Tibial artery (tissue), 4 donors: ENCODE data around the gene CREB3L2.

Source experiments
- DNase-seq, 2 donors: peaks; one replicate each; pipeline ENCODE4 v3.0.0-alpha.2; 2019
- H3K27ac ChIP-seq, 2 donors: fragments of 200-600 bp; sonication (generic) in 1 of 2; 1 replicate in 1 of 2; 2 replicates in 1 of 2; pipeline ENCODE4 v1.5.1; 2018 to 2019; ENCODE audit warnings: mild to moderate bottlenecking in 1 of 2
- H3K27me3 ChIP-seq, 2 donors: fragments of 200-600 bp; sonication (generic) in 1 of 2; one replicate each; pipeline versions ENCODE4 v1.5.1 to v1.6.0; 2016 to 2019
- H3K36me3 ChIP-seq, 3 donors: fragments of 200-600 bp; sonication (generic) in 2 of 3; one replicate each; pipeline ENCODE4 v1.5.1; 2016 to 2019; ENCODE audit warnings: mild to moderate bottlenecking in 2 of 3
- H3K4me1 ChIP-seq, 4 donors: fragments of 200-600 bp; sonication (generic) in 2 of 4; 1 replicate in 3 of 4; 2 replicates in 1 of 4; pipeline ENCODE4 v1.5.1; 2016 to 2019
- H3K4me3 ChIP-seq, 2 donors: fragments of 200-600 bp; sonication (generic) in 1 of 2; 1 replicate in 1 of 2; 2 replicates in 1 of 2; pipeline ENCODE4 v1.5.1; 2018 to 2019; ENCODE audit warnings: mild to moderate bottlenecking in 2 of 2
- H3K9me3 ChIP-seq, 3 donors: fragments of 200-600 bp; sonication (generic) in 1 of 3; one replicate each; pipeline ENCODE4 v1.5.1; 2016 to 2019
- CTCF ChIP-seq, 2 experiments: fragments of 200-600 bp in 1 of 2; fragments of 450-650 bp in 1 of 2; IDR thresholded peaks; one replicate each; pipeline ENCODE4 v1.5.1; 2017 to 2019; ENCODE audit warnings: antibody characterized with exemption in 2 of 2, mild to moderate bottlenecking in 1 of 2, moderate library complexity in 1 of 2
- intact Hi-C: fragments of 100-400 bp; cut with DNase I; formaldehyde crosslinking; loops from one replicate; pipeline ENCODE4 v1.15.0; 2023; ENCODE audit warnings: low total_unique reads

Gene CREB3L2

DNA sequence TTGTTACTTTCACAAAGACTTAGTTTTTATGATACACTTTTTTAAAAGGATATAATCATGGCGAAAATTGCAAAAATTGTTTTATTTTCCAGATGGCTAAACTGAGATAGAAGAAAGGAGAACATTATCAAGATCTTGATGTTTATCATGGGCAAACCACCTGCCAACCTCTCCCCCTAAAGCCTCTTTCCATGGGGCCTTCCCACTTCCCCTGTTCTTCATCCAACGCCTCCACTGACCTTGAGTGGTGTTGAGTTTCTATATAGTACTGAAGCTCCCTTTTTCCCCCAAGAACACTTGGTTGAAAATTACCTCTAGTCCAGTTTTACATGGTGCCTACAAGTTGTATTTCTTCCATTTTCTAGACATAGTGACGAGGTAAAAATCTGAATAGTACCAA, 5.0 kb downstream of the CREB3L2 start:
- peaks cover 0 to 83% (median 63%) of the 10 kb centered on the region in 4 donors for H3K4me1 ChIP-seq
- H3K9me3 ChIP-seq: no peaks in the 10 kb centered on the region
- TF ChIP-seq CTCF (IDR thresholded peaks at IDR 0.05): no peak
- peak overlapping the region; percentile 37 to 96 for H3K27ac ChIP-seq
- intact Hi-C loops: no loop called here
- H3K27me3 ChIP-seq: no peaks in the 10 kb centered on the region
- no peak for DNase-seq
- no peak overlapping the region for H3K4me3 ChIP-seq
- H3K36me3 ChIP-seq: no peaks in the 10 kb centered on the region

DNA sequence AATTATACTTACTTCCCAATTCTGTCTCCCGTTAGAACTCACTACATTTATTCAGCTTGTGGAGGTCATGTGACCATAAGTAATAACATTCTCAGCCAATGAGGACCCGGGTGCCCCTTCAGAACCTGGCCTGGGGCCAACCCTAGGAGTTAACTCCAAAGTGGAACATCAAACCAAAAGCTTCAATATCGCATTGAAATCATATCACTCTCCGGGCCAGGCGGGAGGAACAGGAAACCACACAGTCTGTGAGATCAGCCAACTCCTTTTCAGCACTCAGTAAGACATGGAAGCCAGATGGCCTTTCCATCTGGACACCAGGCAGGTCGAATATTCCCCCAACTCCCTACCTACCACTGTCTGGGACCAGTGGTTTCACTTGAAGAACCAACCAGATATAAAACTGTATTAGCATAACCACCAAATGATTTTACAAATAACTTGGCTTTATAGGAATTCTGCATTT, 5.5 kb downstream of the CREB3L2 start:
- intact Hi-C loops: no loop called here
- H3K4me1 ChIP-seq: peaks cover 0 to 88% (median 65%) of the 10 kb centered on the region in 4 donors
- TF ChIP-seq CTCF (IDR thresholded peaks at IDR 0.05): no peak
- H3K27me3 ChIP-seq: no peaks in the 10 kb centered on the region
- no peaks in the 10 kb centered on the region for H3K9me3 ChIP-seq
- peak overlapping the region; percentile 3 to 21 for H3K4me3 ChIP-seq
- H3K36me3 ChIP-seq: no peaks in the 10 kb centered on the region
- H3K27ac ChIP-seq: peak overlapping the region; percentile 37 to 96
- DNase-seq: peak in 1 of 2 donors; percentile 51

- peaks cover 0 to 99% (median 74%) of the 10 kb centered on the region in 4 donors for H3K4me1 ChIP-seq
Observed at GRCh38 chr7:137994216-137994615, 7.7 kb downstream of the CREB3L2 start.

DNA sequence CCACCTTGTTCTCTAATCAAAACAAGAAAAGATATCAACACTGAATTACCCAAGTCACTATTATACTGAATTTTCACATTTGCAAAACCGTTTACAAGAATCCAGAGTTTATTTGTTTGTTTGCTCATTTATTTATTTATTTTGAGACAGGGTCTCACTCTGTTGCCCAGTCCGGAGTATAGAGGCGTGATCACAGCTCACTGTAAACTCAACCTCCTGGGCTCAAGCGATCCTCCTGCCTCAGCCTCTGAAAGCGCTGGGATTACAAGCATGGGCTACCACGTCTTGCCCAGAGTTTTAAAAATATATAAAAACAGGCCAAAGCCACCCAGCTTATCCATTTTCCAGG, 8.5 kb downstream of the CREB3L2 start:
- TF ChIP-seq CTCF (IDR thresholded peaks at IDR 0.05): no peak
- H3K4me1 ChIP-seq: peaks cover 0 to 99% (median 75%) of the 10 kb centered on the region in 4 donors
- intact Hi-C loops: no loop called here

More at GRCh38 chr7:137994216-137994615, 7.7 kb downstream of the CREB3L2 start:
- peak overlapping the region; percentile 86 to 96 for H3K27ac ChIP-seq
- intact Hi-C loops: no loop called here
- no peak for TF ChIP-seq CTCF (IDR thresholded peaks at IDR 0.05)
- no peaks in the 10 kb centered on the region for H3K36me3 ChIP-seq
- no peaks in the 10 kb centered on the region for H3K9me3 ChIP-seq
- DNase-seq: peak in 1 of 2 donors; percentile 19
- H3K27me3 ChIP-seq: no peaks in the 10 kb centered on the region
- H3K4me3 ChIP-seq: no peak overlapping the region

GRCh38 chr7:137992550-137993394, 9.1 kb downstream of the CREB3L2 start:
- no peak for TF ChIP-seq CTCF (IDR thresholded peaks at IDR 0.05)
- peak; percentile 81 to 85 for DNase-seq
- H3K27me3 ChIP-seq: no peaks in the 10 kb centered on the region
- H3K9me3 ChIP-seq: no peaks in the 10 kb centered on the region
- no peaks in the 10 kb centered on the region for H3K36me3 ChIP-seq
- peak overlapping the region; percentile 86 to 96 for H3K27ac ChIP-seq
- peaks cover 2 to 99% (median 76%) of the 10 kb centered on the region in 4 donors for H3K4me1 ChIP-seq
- intact Hi-C loops: no loop called here
- H3K4me3 ChIP-seq: no peak overlapping the region

More for the DNA sequence above, 8.5 kb downstream of the CREB3L2 start:
- no peaks in the 10 kb centered on the region for H3K36me3 ChIP-seq
- DNase-seq: peak in 1 of 2 donors; percentile 10
- no peaks in the 10 kb centered on the region for H3K27me3 ChIP-seq
- no peaks in the 10 kb centered on the region for H3K9me3 ChIP-seq
- peak overlapping the region; percentile 86 to 96 for H3K27ac ChIP-seq
- no peak overlapping the region for H3K4me3 ChIP-seq
